ENCODE results near the gene ESR1. TPM values are rescaled to one million over a fixed set of nuclear protein-coding genes. Genes with fewer than 3 reads are reported as not detected.

The ESR1 gene
- total RNA-seq, 1 experiment from 2014 or later: not detected

- Mint-ChIP-seq H3K4me1 (no peaks in the 10 kb centered on the region; a peak in 1 of 4 replicates), H3K27me3 (ENCODE audit: low read depth) (no peaks in the 10 kb centered on the region), H3K27ac (no peak overlapping the region), H3K4me3 (no peak overlapping the region), H3K9me3 (no peaks in the 10 kb centered on the region), H3K36me3 (ENCODE audit: insufficient read depth in 1 of 3, low read depth in 3 of 3) (no peaks in the 10 kb centered on the region)
- no peaks in the 10 kb centered on the region for H3K79me2 ChIP-seq (ENCODE audit: insufficient read depth, low read length)
- peaks cover 4% of the 10 kb centered on the region for H3K23me2 ChIP-seq (ENCODE audit: insufficient read length, low read depth, low read length, poor library complexity, severe bottlenecking)
- H4K5ac ChIP-seq (ENCODE audit: insufficient read length, low read depth, low read length): no peak overlapping the region
- no peak overlapping the region for H3K23ac ChIP-seq (ENCODE audit: insufficient read length, low read depth, low read length)
- H3K79me1 ChIP-seq (ENCODE audit: insufficient read depth, low read depth, low read length, poor library complexity, severe bottlenecking): no peaks in the 10 kb centered on the region
- H2AFZ ChIP-seq (ENCODE audit: low read length): no peak overlapping the region
- no peak overlapping the region for H3K56ac ChIP-seq (ENCODE audit: insufficient read length, low read depth, low read length)
- H2BK120ac ChIP-seq (ENCODE audit: low read depth, low read length, poor library complexity, severe bottlenecking): no peak overlapping the region
- H2BK20ac ChIP-seq (ENCODE audit: low read depth, low read length, poor library complexity, severe bottlenecking): no peak overlapping the region
- no peak overlapping the region for H3K14ac ChIP-seq (ENCODE audit: insufficient read depth, low read length)
- no CpG with 5 or more reads among the region's 3 CpGs for WGBS (ENCODE audit: extremely low coverage, insufficient read length, low lambda C conversion rate)
- H4K91ac ChIP-seq (ENCODE audit: insufficient read length, low read depth, low read length): no peak overlapping the region
- no peaks in the 10 kb centered on the region for H3K4me1 ChIP-seq (ENCODE audit: insufficient read depth, low read length)
- H3K4me2 ChIP-seq (ENCODE audit: insufficient read depth, insufficient read length, low read length): no peak overlapping the region
- H2BK12ac ChIP-seq (ENCODE audit: insufficient read length, low read depth, low read length): no peak overlapping the region
- H2AK5ac ChIP-seq (ENCODE audit: insufficient read length, low read length): no peak overlapping the region
- no peak overlapping the region for H3K9ac ChIP-seq (ENCODE audit: extremely low read depth, insufficient read length, low read length)
- H3T11ph ChIP-seq (ENCODE audit: low read length): no peak overlapping the region
- H3K27me3 ChIP-seq (ENCODE audit: insufficient read depth, low read length): no peaks in the 10 kb centered on the region
- no peaks in the 10 kb centered on the region for H3K9me3 ChIP-seq (ENCODE audit: control insufficient read depth, low read depth, low read length)
- no peak overlapping the region for H2BK5ac ChIP-seq (ENCODE audit: insufficient read length, low read length)
- H3K18ac ChIP-seq (ENCODE audit: insufficient read length, low read depth, low read length): no peak overlapping the region
- no peak overlapping the region for H2BK15ac ChIP-seq (ENCODE audit: low read depth, low read length)
- no peak overlapping the region for H3K27ac ChIP-seq (ENCODE audit: insufficient read length, low read depth, low read length)
- no peak overlapping the region for H3K4ac ChIP-seq (ENCODE audit: low read depth, low read length)
- no peak for DNase-seq
- no peaks in the 10 kb centered on the region for H4K20me1 ChIP-seq (ENCODE audit: control insufficient read depth, insufficient read depth, insufficient read length)
- no peak overlapping the region for H4K8ac ChIP-seq (replicated peaks; ENCODE audit: insufficient read length, low read depth, low read length)
- no peak for TF ChIP-seq CTCF (conservative IDR thresholded peaks at IDR 0.05)
Measured at GRCh38 chr6:152123076-152123475, 315.6 kb downstream of the ESR1 start.
